HEK293T (cell line): ENCODE measurements around the gene SCYGR5.

Experiments
- BHLHE40 ChIP-seq: fragments of 450-650 bp; IDR thresholded peaks from 2 replicates; pipeline ENCODE4 v1.6.1; 2016; ENCODE audit warnings: mild to moderate bottlenecking, moderate library complexity, borderline replicate concordance
- ELF4 ChIP-seq: fragments of 450-650 bp; IDR thresholded peaks from 2 replicates; pipeline ENCODE4 v1.6.1; 2017; ENCODE audit warnings: antibody characterized with exemption
- FOXA1 ChIP-seq: fragments of 450-650 bp; IDR thresholded peaks from 2 replicates; pipeline ENCODE4 v1.6.1; 2016; ENCODE audit warnings: mild to moderate bottlenecking
- FOXK2 ChIP-seq: fragments of 450-650 bp; IDR thresholded peaks from 2 replicates; pipeline ENCODE4 v1.6.1; 2016; ENCODE audit warnings: mild to moderate bottlenecking
- FOXM1 ChIP-seq: fragments of 450-650 bp; IDR thresholded peaks from 2 replicates; pipeline ENCODE4 v1.6.1; 2017; ENCODE audit warnings: mild to moderate bottlenecking, borderline replicate concordance
- HDGF ChIP-seq: fragments of 450-650 bp; IDR thresholded peaks from 2 replicates; pipeline ENCODE4 v1.6.1; 2017; ENCODE audit warnings: antibody characterized with exemption, borderline replicate concordance
- L3MBTL2 ChIP-seq: fragments of 450-650 bp; conservative IDR thresholded peaks from 2 replicates; pipeline ENCODE4 v1.6.1; 2016; ENCODE audit warnings: mild to moderate bottlenecking
- LEF1 ChIP-seq: fragments of 450-650 bp; IDR thresholded peaks from 2 replicates; pipeline ENCODE4 v1.6.1; 2017; ENCODE audit warnings: mild to moderate bottlenecking, borderline replicate concordance
- NFRKB ChIP-seq: fragments of 450-650 bp; IDR thresholded peaks from 2 replicates; pipeline ENCODE4 v1.6.1; 2016; ENCODE audit warnings: mild to moderate bottlenecking, moderate library complexity
- SP1 ChIP-seq: fragments of 450-650 bp; IDR thresholded peaks from 2 replicates; pipeline ENCODE4 v1.6.1; 2017
- SUZ12 ChIP-seq: fragments of 450-650 bp; IDR thresholded peaks from 2 replicates; pipeline ENCODE4 v1.6.1; 2016; ENCODE audit warnings: mild to moderate bottlenecking
- TARDBP ChIP-seq: fragments of 450-650 bp; IDR thresholded peaks from 2 replicates; pipeline ENCODE4 v1.6.1; 2016
- ZNF384 ChIP-seq: fragments of 450-650 bp; IDR thresholded peaks from 2 replicates; pipeline ENCODE4 v1.6.1; 2016
- TF ChIP-seq, protein P1 (sequence below): fragments of 450-650 bp; IDR thresholded peaks from 2 replicates; pipeline ENCODE4 v1.6.1; 2016

DNA sequence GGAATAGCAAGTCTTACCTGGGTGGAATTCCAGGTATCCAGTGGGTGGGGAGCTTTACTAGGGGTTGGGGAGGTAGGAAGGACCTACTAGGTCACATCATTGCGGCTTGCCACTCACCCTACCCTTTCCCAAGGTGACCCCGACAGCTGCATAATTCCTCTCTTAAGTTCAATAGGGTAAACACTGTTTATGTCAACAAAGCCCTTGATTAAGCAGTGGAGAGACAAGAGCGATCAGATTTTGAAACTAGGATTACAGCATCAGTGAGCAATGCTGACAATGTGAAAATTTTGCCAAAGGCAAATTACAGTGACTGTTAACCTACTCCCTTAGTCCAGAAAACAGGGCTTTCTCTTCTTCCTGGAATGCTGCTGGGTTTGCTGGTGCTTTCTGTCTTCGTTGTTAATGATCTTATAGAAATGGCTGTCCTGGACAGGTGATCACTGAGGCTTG lies 36.7 kb downstream of the SCYGR5 start:
- no peak for TF ChIP-seq SP1
- TF ChIP-seq FOXK2 = no peak
- TF ChIP-seq ZNF384 = no peak
- no peak for TF ChIP-seq ELF4
- no peak for TF ChIP-seq TARDBP
- TF ChIP-seq, protein P1, sequence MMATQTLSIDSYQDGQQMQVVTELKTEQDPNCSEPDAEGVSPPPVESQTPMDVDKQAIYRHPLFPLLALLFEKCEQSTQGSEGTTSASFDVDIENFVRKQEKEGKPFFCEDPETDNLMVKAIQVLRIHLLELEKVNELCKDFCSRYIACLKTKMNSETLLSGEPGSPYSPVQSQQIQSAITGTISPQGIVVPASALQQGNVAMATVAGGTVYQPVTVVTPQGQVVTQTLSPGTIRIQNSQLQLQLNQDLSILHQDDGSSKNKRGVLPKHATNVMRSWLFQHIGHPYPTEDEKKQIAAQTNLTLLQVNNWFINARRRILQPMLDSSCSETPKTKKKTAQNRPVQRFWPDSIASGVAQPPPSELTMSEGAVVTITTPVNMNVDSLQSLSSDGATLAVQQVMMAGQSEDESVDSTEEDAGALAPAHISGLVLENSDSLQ = no peak
- TF ChIP-seq SUZ12 = no peak
- no peak for TF ChIP-seq LEF1
- no peak for TF ChIP-seq FOXA1
- no peak for TF ChIP-seq BHLHE40
- no peak for TF ChIP-seq FOXM1
- TF ChIP-seq L3MBTL2 = no peak
- TF ChIP-seq NFRKB = no peak
- TF ChIP-seq HDGF = no peak
